ENCODE measurements around the gene AFF3. TPM values are rescaled to one million over a fixed set of nuclear protein-coding genes. Genes with fewer than 3 reads are reported as not detected.
"Not testable (repeated sequence)": the region's sequence is repeated elsewhere in the genome, so short reads cannot be mapped to it uniquely, and the experiment has no call there.

AFF3 gene
- total RNA-seq, 1 donor from 2014 or later = not detected

- DNase-seq (ENCODE audit: low read depth) = no peak
Measured at GRCh38 chr2:99971326-99971900, 171.0 kb downstream of the AFF3 start.

DNA sequence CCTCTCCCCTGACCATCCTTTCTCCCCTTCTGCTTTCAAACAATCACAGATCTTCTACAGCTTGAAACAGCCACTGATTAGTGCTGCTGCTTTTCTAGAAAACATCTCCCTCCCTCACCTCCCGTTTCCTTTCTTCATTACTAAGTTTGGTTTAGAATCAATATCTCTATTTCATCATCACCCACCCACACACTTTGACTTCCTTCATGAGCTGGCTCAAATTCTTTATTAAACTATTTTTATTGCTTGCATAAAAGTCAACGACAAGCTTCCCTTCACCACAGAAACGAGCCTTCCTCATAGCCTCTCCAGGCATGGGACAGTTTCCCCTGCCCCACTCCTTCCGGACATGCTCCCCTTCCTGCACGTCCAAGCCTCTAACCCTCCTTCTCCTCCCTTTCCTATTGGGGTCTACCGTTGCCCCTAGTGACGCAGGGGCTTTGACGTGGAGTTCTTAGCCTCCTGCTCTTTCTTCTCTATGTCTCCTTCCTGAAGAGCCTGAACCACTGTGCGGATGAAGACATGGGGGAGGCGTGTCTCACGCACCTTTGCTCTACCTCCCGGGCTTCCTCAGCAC lies 172.0 kb downstream of the AFF3 start:
- DNase-seq (ENCODE audit: low read depth) = no peak

- DNase-seq (ENCODE audit: low read depth) = no peak
Measured at GRCh38 chr2:99961196-99961913, 181.0 kb downstream of the AFF3 start.

DNA sequence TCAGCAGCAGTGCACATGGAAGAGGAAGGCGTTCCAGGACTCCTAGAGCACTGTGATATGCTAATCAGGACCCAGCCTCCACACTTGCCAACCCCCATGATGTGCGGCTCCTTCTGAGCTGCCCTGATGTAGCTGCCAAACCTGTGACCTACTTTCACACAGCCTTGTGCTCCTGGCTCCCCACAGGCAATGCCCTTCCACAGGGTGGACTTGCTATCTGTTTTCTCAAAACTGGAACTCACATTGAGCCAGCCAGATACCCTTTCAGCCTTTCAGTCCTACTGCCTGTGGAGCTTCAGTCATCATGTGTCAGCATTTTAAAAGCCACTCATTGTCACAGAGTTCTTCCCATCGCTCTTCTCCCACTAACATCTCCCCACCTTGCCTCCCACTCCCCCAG lies 181.6 kb downstream of the AFF3 start:
- no peak for DNase-seq (ENCODE audit: low read depth)

DNA sequence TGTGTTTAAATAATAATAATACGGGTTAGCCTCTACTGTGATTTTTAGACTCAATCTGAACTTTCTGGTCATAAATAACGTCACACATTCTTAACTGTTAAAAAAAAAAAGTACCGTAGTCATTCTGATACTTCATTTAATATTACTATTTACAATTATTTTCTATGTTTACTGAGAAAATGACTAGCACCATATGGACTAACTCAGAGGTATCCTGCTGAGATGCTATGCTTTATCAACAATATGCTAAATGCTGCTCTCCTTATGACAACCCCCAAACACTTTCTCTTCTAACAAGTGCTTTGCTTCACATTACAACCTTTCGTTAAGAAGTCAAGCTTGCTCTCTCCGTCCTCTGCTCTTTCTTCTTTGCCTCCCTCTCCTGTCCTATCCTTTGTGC lies 182.1 kb downstream of the AFF3 start:
- DNase-seq (ENCODE audit: low read depth) = no peak

DNA sequence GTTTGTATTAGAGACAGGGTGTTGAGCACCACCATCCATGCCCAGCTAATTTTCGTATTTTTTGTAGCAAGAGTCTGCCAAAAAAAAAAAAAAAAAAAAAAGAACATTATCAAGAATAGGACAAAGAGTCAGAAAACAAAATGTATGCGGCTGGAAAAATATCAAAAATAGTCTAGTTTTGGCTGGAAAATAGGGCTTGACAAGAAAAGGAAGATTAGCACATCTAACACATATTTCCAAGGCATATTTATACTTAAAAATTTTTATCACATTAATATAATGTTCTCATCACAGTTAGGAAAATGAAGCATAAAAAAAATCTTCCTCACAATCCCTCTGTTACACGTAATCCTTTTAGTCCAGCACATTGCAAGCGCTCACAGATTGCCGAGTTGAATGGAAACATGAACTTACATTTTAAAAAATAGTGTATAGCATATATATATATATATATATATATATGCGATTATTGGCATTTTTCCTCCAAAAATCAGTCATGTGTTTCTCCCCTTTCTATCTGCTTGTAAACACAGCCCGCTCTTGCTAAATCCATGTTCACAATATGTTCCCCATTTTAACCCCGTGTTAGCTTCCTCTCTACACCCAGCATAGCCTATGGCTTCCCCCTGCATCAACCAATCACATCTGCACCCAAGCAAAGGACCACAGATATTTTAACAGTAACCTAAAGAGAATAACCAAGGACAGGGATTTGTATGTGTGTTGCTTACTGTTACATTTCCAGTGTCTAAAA lies 183.0 kb downstream of the AFF3 start:
- no peak for DNase-seq (ENCODE audit: low read depth)

GRCh38 chr2:99957332-99958133 lies 184.9 kb downstream of the AFF3 start:
- no peak for DNase-seq (ENCODE audit: low read depth)

- no peak for DNase-seq (ENCODE audit: low read depth)
Measured at GRCh38 chr2:99956232-99957030, 186.0 kb downstream of the AFF3 start.

DNA sequence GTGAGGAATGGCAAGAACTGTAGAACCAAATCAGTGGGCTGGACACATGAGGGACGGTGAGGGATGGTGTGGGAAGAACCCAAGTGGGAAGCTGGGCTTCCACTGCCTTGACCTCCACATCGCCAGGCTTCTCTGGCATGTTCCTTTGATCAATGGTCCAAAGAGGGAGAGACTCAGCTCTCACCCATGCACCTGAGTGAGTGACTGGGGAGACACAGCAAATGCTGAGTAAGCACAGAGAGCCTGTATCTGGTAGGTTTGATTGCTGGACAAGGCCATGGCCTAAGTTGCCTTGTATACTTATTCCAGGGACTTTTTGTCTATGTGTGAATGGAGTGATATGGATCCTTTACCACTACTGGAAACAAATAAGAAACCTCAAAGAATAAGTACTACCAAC lies 188.6 kb downstream of the AFF3 start:
- DNase-seq (ENCODE audit: low read depth) = no peak

DNA sequence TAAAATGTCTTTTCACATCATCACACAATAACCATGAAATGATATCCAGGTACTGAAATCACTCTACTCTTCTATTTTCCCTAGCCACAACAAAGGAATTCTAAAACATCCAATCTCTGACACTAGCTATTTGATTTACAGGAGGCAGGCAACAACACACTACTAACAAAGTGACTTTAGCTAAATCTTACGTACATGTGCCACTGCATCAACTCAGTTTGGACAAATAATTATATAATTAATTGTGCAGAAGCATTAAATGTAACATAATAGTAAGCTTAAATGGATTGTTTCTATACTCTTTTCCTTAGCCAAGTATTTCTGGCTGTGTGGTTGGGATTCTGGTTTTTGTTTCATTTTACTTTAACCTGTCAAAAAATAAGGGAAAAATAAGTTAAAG lies 192.4 kb downstream of the AFF3 start:
- no peak for DNase-seq (ENCODE audit: low read depth)

GRCh38 chr2:99949530-99949929 lies 192.9 kb downstream of the AFF3 start:
- DNase-seq (ENCODE audit: low read depth) = no peak

GRCh38 chr2:99948010-99948409 lies 194.4 kb downstream of the AFF3 start:
- DNase-seq (ENCODE audit: low read depth) = no peak

- DNase-seq (ENCODE audit: low read depth) = not testable (repeated sequence)
Measured at GRCh38 chr2:99947366-99947765, 195.0 kb downstream of the AFF3 start.

DNA sequence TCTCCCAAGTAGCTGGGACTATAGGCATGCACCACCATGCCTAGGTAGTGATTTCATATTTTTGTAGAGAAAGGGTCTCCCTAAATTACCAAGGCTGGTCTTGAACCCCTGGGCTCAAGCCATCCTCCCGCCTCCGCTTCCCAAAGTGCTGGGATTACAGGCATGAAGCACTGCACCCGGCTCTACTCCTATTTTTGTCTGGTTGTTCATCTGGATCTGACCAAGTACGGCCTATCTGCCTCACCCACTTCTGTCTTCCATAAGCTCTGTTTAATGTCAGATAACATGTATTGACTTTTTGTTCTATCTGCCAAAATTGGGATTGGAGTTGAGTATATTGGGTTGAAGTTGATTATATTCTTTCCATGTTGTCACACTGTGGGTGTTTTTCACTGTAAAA lies 198.4 kb downstream of the AFF3 start:
- no peak for DNase-seq (ENCODE audit: low read depth)

DNA sequence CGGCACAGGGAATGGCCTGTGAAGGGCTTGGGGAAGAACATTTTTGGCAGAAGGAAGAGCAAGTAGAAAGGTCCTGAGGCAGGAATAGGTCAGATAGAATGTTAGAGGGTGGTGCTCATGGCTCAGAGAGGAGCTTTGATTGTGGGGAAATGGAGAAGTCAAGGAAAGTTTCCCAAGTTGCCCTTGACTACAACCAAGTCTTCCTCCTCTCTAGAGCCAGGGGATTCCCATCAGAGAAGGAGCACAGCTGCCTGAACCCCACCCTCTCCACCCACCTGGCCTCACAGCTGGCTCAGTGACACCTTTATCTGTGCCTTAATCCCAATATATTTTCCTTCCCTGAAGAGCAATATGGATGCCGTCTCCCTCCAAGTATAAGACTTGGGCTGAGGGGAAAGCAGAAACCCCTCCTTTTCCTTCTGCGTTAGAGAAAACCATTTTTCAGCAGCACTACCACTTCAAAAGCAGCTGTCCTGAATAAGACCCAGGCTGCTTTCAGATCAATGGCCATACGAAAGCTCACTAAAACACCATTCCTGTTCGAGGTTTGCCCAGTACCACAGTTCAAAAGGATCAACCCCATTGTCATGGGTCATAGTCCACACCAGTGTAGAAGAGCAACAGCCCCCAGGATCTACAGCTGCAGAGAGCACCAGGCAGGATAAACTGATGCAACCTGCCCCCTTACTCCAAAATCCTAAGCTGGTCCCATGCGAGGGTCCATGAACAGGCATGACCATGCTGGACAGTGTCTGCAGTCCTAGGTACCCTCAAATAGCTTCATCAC lies 199.6 kb downstream of the AFF3 start:
- no peak for DNase-seq (ENCODE audit: low read depth)

GRCh38 chr2:99940963-99941362 lies 201.4 kb downstream of the AFF3 start:
- peak; percentile 29 for DNase-seq (ENCODE audit: low read depth)

GRCh38 chr2:99939135-99939534 lies 203.3 kb downstream of the AFF3 start:
- no peak for DNase-seq (ENCODE audit: low read depth)

DNA sequence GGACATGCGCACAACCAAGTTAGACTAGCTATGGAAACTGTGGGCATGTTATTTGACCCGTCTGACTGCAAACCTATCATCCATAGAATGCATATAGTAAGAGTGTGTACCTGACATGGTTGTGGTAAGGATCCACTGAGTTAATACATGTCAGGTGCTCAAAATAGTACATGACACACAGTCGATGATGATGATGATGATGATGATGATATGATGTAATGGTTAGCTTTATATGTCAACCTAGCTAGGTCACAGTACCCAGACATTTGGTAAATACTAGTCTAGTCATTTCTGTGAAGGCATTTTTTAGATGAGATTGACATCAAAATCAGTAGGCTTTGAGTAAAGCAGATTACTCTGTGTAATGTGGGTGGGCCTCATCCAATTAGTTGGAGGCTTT lies 204.1 kb downstream of the AFF3 start:
- no peak for DNase-seq (ENCODE audit: low read depth)

- DNase-seq (ENCODE audit: low read depth) = no peak
Measured at GRCh38 chr2:99936065-99936464, 206.3 kb downstream of the AFF3 start.

DNA sequence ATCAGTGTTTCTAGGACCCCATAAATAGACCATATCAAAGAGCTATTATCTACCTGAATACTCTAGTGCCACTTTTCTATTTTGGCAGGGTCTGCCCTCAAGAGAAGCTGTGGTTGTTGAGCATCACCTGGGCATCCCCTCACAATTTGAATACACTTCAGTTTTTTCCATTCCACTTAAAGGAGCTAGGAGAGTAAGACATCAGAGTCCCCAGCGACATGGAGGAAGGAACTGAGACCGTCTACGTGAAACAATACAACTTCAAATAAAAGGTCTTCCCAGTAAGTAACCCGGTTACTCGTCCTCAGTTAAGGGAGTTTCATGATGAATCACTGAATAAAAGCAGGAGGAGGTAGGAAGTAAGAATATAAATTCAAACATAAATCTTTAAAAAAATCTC lies 206.7 kb downstream of the AFF3 start:
- DNase-seq (ENCODE audit: low read depth) = no peak
